A549 treated with AZD2906 at 1 μM for 4 hours (cell line): ENCODE results near the gene FFAR2. TPM values are rescaled to one million over a fixed set of nuclear protein-coding genes. Genes with fewer than 3 reads are reported as not detected.

ENCODE experiments used
- total RNA-seq: library from RNA; stranded (reverse); fragments of 200-300 nt; extraction: Qiagen RNA extraction; gene quantifications from 5 replicates; pipeline ENCODE4 v1.2.3, GENCODE V29; 2022

Gene FFAR2
- 0.02 TPM in 1 of 5 replicates, not detected in the others for total RNA-seq

GRCh38 chr19:35447606-35448469 lies at the start of gene FFAR2:
Gene FFAR2, plus strand, starts transcription at chr19:35448257. Its CDS starts 1,458 bp downstream, at chr19:35449715.

GRCh38 chr19:35490364-35490763 lies 42.3 kb downstream of the FFAR2 start, which contains the start of gene KRTDAP:
Gene KRTDAP, minus strand, starts transcription at chr19:35490464. Its CDS starts 22 bp downstream, at chr19:35490442.

Other genes with a start within 250 kb of the FFAR2 start
- gene FAM187B, start 219.5 kb upstream of the FFAR2 start, total RNA-seq = not detected in 5 replicates
- gene LSR, start 199.3 kb upstream of the FFAR2 start, total RNA-seq = 8.1 to 11.4 TPM (median 9.9 TPM) in 5 replicates
- gene USF2, start 179.3 kb upstream of the FFAR2 start, total RNA-seq = 111 to 164 TPM (median 154 TPM) in 5 replicates
- gene HAMP, start 165.7 kb upstream of the FFAR2 start, total RNA-seq = 0.03 to 0.25 TPM (median 0.10 TPM) in 4 of 5 replicates, not detected in the other
- 0.03 to 0.10 TPM in 2 of 5 replicates, not detected in the others for gene MAG, start 156.1 kb upstream of the FFAR2 start, total RNA-seq
- 0.71 to 1.6 TPM (median 0.89 TPM) in 5 replicates for gene CD22, start 119.1 kb upstream of the FFAR2 start, total RNA-seq
- gene FFAR1, start 100.4 kb upstream of the FFAR2 start, total RNA-seq = 0.02 to 0.06 TPM (median 0.03 TPM) in 4 of 5 replicates, not detected in the other
- 0.08 TPM in 1 of 5 replicates, not detected in the others for gene FFAR3, start 89.8 kb upstream of the FFAR2 start, total RNA-seq
- 0.03 TPM in 1 of 5 replicates, not detected in the others for gene GPR42, start 77.2 kb upstream of the FFAR2 start, total RNA-seq
- gene KRTDAP, start 42.2 kb downstream of the FFAR2 start, total RNA-seq = not detected in 5 replicates
- 34.4 to 41.4 TPM (median 35.8 TPM) in 5 replicates for gene DMKN, start 65.4 kb downstream of the FFAR2 start, total RNA-seq
- 3.5 to 4.0 TPM (median 3.9 TPM) in 5 replicates for gene SBSN, start 80.1 kb downstream of the FFAR2 start, total RNA-seq
- 0.08 to 0.14 TPM (median 0.10 TPM) in 5 replicates for gene GAPDHS, start 85.2 kb downstream of the FFAR2 start, total RNA-seq
- 346 to 443 TPM (median 420 TPM) in 5 replicates for gene TMEM147, start 97.4 kb downstream of the FFAR2 start, total RNA-seq
- gene ATP4A, start 115.4 kb downstream of the FFAR2 start, total RNA-seq = 0.06 to 0.14 TPM (median 0.13 TPM) in 4 of 5 replicates, not detected in the other
- gene PMIS2, start 137.9 kb downstream of the FFAR2 start, total RNA-seq = not detected in 5 replicates
- gene HAUS5, start 164.5 kb downstream of the FFAR2 start, total RNA-seq = 11.1 to 17.3 TPM (median 14.6 TPM) in 5 replicates
- 150 to 223 TPM (median 210 TPM) in 5 replicates for gene RBM42, start 180.8 kb downstream of the FFAR2 start, total RNA-seq
- 1.7 to 3.4 TPM (median 2.7 TPM) in 5 replicates for gene ETV2, start 193.5 kb downstream of the FFAR2 start, total RNA-seq
- 1,342 to 1,451 TPM (median 1,370 TPM) in 5 replicates for gene COX6B1, start 200.1 kb downstream of the FFAR2 start, total RNA-seq
- gene UPK1A, start 218.3 kb downstream of the FFAR2 start, total RNA-seq = 0.55 to 1.1 TPM (median 1.1 TPM) in 5 replicates